ENCODE measurements around the gene ASPHD1.

DNA sequence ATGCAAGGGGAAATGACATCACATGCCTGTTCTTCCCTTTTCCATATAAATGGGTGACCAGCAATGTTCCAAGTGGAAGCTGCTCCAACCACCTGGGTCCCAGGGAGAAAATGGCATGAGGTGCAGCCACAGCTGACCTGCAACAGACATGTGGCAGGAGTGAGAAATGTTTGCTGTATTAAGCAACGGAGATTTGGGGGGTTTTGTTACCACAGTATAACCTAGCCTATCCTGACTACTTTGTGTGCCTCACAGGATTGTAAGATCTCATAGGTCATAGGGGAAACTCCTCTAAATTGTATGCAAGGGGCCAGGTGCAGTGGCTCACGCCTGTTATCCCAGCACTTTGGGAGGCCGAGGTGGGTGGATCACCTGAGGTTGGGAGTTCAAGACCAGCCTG lies 49.3 kb upstream of the ASPHD1 start:
- TF ChIP-seq CTCF (IDR thresholded peaks at IDR 0.05) = no peak
- TF ChIP-seq POLR2A (IDR thresholded peaks at IDR 0.05) = no peak
- TF ChIP-seq EP300 (IDR thresholded peaks at IDR 0.05) = no peak

Data from suprapubic skin (tissue), 3 donors.